Mammary epithelial cell (primary cell): Measurements from ENCODE around the gene PIGU.

Experiments
- EZH2 ChIP-seq: IDR thresholded peaks from 2 replicates; pipeline ENCODE4 v1.6.1; 2012; ENCODE audit warnings: low read length, inconsistent platforms, borderline replicate concordance
- TF ChIP-seq, protein P1 (sequence below), 2 donors: IDR thresholded peaks in 1 of 2; conservative IDR thresholded peaks in 1 of 2; 2 replicates each; pipeline ENCODE4 v1.5.1; 2011 to 2012; ENCODE audit warnings: inconsistent platforms in 2 of 2, low read length in 2 of 2, mild to moderate bottlenecking in 2 of 2, control low read depth in 1 of 2, low read depth in 1 of 2; ENCODE audit not compliant: insufficient read depth in 1 of 2; ENCODE audit errors: extremely low read depth in 1 of 2

- TF ChIP-seq, protein P1, sequence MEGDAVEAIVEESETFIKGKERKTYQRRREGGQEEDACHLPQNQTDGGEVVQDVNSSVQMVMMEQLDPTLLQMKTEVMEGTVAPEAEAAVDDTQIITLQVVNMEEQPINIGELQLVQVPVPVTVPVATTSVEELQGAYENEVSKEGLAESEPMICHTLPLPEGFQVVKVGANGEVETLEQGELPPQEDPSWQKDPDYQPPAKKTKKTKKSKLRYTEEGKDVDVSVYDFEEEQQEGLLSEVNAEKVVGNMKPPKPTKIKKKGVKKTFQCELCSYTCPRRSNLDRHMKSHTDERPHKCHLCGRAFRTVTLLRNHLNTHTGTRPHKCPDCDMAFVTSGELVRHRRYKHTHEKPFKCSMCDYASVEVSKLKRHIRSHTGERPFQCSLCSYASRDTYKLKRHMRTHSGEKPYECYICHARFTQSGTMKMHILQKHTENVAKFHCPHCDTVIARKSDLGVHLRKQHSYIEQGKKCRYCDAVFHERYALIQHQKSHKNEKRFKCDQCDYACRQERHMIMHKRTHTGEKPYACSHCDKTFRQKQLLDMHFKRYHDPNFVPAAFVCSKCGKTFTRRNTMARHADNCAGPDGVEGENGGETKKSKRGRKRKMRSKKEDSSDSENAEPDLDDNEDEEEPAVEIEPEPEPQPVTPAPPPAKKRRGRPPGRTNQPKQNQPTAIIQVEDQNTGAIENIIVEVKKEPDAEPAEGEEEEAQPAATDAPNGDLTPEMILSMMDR (conservative IDR thresholded peaks at IDR 0.05 in 1 of 2, IDR thresholded peaks at IDR 0.05 in 1 of 2; ENCODE audit: extremely low read depth in 1 of 2, insufficient read depth in 1 of 2, low read depth in 1 of 2, low read length in 2 of 2), result no peak
- TF ChIP-seq EZH2, result no peak
Measured at GRCh38 chr20:34569598-34569997, 107.3 kb downstream of the PIGU start.
